HS-27A (cell line): Measurements from ENCODE around the gene OXNAD1.
A peak's percentile ranks its signal among the peaks of the same experiment; 100 is the strongest.

Experiments used
- DNase-seq: peaks from one replicate; pipeline ENCODE4 v3.0.0-alpha.2; 2012; ENCODE audit warnings: low read depth, missing footprints

Gene OXNAD1

DNA sequence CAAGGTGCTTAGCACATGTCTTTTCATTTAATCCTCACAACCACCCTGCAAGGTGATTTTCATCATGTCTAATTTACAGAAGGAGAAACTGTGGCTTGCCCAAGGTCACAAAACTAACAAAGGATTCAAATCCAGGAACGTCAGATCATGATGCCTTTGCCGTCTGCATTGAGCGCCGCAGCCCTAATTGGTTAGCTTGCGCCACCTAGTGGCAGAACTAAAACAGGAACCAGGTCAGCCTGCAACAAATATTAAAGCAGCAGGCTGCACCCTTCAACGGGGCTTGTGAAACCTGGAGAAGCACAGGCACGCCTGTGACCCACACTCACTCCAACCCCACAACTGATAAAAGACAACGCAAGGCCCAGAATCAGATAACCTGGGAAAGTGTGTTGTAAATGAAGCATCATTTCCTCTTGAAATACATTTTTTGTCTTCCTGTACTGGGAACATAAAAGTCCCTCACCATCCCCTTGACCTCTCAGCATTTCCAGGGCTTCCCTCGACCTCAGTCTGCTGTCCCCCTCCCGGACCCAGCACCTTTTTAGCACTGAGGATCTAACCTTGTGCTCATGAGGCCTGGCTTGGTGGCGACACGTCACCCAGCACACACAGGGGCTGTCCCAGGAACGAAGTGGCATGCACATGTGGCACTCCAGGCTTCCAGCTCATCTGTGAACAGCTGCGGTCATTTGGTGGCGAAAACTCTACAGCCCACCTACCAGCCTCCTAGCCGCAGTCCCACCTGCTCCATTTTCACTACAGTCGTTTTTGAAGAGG, 17.5 kb upstream of the OXNAD1 start:
- DNase-seq, result peak; percentile 74

DNA sequence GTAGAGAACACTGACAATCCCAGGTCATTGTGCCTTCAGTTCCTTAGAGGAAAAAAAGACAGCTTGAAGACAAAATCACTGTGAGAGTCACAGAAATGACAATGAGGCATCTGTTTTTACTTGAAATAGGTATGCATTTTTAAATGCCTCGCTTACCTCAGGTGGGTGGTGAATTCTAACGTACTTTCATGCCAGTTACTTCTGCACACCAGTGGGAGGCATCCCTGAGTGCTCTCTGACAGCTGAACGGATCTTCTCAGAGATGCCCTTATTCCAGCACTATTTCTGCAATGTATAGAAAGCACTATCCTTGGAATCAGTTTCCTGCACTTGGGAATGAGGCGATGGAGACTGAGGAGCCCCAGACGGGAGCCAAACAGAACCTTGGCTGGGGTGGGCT, 16.5 kb upstream of the OXNAD1 start:
- DNase-seq, result no peak

DNA sequence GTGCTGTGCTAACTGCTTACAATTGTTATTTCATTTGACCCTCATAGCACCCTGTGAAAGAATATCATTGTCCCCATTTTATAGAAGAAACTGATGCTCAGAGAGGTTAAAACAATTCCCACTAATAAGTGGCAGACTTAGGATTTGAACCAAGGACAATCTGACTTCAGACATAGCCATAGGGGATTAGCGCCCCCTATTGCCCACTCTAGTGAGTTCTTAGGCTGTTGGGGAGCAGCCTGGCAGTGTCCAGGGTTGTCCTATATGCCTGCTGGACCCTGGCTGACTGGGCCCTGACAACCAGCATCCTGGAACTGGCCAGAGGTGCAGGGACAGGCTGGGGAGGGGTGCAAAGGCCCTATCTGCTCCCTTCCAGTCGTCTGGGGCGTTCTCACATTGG, 15.7 kb upstream of the OXNAD1 start:
- no peak for DNase-seq

DNA sequence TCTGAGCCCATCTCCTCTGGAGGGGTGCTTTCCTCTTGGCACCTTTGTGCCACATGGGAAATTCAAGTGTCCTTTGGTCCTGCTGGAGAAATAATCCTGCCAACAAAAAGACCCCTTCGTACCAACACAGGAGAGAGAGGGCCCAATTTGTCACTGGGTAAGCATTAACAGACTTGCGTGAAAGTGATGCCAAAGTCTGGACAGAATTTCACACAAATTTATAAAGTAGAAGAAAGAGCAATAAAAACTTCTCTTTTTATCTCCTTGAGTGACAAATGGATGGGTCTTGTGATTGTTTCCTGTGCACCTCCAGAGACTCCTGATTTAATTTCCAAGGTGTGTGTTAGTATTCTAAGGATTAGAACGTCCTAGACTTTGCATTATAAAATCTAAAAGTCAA, 15.1 kb upstream of the OXNAD1 start:
- no peak for DNase-seq

DNA sequence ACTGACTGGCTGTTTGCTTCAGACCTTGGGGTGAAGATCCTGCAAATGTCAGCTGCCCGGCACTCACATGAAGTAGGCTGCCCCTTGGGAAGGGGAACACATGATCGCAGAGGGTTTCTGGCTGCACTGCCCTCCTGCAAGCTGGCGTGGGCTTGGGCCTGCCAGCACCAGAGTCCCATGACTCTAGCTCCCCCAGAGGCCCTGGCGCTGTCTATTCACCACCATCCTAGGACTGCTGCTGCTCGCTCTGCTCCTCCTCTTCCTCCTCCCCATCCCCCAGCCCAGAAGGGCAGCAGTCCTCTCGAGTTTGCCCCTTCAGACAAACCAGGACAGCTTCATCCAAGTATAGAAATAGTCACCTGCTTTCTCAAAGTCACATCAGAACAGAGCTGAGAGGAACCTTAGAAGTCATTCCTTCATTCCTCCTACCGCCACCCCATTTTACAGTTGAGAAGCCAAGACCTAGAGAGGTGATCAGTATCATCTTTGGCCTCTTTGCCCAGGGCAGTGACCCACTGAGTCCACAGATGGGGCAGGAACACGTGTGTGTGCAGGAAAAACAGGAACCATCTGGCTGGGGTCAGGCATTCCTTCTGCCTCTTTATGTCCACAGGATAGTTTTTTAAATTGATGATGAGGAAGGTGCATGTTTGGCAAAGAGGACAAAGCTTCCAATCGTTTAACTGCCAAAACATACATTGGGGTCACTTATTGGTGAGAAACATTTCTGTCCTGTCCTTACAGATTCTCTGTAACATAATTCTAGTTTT, 13.5 kb upstream of the OXNAD1 start:
- DNase-seq, result no peak

DNA sequence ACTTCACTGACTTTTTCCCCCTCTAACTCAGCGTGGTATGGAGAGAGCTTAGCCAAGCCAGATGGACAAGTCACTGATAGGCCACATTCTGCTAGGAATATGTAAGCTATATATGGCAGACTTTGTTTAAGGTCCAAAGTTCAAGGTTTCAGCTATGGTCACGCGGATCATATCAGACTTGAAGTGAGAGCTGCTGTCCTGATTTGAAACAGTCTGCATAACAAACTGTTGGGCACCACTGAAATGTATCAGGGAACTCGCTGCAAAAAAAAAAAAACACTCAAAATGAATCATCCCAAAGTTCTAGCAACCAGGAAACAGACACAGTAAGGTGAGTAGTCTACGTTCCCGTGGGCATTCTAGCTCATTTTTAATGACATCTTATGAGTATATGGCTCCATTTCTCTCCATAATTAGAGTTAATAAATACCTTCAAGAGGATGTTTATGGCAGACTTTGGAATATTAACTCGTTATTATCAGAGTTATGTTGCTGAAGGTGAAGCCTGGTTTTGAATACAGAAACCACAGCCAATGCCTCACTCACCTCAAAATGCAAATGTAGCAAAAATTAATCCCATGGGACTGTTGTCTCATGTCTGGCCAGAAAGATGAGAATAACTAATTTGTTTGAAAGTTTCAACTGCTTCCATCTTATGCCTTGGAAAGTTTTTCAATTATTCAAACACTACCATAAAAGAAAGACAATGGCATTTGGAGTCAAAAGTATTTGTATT, 12.6 kb upstream of the OXNAD1 start:
- no peak for DNase-seq

DNA sequence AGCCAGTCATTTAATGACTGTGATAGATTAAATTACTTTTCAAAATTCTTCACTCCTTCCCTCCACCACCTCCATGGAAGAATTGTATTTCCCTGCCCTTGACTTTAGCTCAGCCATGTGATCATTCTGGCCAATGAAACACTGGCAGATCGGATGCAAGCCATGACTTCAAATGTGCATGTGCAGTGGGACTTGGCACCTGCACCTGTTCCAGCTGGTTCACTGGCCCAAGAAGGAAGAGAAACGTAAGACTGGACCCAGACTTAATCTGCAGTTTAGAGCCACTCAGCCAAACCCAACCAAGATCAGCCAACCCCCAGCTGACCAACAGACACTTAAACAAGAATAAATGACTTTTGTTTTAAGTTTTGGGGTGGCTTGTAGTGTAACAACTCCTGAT, 12.0 kb upstream of the OXNAD1 start:
- DNase-seq, result no peak

DNA sequence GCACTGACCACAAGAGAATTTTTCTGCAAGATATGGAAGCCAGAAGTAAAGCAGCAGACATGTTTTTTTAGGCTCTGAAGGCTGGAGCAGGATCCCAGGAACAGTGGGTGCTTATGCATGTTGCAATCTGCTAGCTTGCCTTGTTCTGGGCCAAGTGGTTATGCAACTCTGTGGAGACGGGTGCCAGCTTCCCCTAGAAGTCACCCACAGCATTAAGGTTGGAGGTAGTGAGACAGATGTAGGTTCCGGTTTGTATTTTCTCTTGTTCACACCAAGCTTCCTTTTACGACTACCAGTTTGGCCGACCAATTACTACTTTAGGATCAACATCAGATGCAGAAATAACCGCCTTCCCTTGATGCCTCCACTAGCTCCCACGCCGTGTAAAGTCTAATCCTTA, 11.4 kb upstream of the OXNAD1 start:
- DNase-seq, result no peak

DNA sequence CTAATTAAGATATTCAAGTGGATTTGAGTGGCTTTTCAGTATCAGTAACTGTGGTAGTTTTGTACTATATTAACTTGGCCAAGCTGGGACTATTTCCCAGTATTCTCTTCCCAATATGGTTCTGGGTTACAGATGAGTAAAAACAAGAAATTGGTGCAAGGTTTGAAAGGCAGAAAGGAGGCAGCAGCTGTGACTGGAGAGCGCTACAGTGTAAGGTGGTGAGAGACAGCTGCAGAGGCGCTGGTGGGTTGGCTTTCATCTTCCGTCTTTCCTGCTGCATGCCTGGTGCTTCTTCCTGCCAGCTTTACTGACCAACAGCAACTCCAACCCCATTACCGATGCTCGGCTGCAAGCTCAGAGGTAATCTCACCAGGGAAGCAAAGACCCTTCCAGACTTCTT, 10.1 kb upstream of the OXNAD1 start:
- DNase-seq, result no peak

DNA sequence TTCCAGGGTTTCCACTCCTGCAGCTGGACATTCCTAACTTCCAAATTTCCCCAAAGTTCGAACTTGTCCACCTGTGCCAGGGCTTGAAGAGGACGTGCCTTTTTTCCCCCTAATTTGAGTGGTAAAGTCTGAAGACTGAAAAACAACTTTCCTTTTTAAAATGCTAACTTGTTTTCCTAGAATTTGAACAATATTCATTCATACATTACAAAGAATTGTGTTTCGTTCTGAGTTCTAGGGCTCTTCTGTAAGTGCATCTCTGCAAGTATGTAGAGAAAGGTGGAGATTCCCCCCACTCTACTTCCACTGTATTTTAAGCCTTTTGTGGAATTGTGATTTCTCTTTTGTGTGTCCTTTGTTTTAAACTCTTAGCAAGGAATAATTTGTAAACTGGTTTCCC, 9.7 kb upstream of the OXNAD1 start:
- DNase-seq, result no peak

DNA sequence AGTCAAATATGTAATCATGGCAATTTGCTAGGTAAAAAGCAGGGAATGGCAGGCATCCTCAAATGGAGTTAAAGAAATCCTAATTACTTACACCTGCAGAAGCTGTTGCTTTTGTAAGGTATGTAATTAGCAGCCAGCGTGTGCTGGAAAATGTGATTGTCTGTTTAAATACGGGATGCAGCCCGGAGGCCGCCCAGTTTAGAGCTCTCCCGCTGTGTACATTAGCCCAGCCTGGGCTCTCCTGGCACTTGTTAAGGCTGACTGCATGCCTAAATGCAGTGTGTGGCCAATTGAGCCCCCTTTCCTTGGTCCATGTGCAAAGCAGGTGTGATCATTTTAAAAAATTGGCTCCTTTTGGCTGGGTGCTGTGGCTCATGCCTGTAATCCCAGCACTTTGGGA, 9.3 kb upstream of the OXNAD1 start:
- DNase-seq, result no peak

DNA sequence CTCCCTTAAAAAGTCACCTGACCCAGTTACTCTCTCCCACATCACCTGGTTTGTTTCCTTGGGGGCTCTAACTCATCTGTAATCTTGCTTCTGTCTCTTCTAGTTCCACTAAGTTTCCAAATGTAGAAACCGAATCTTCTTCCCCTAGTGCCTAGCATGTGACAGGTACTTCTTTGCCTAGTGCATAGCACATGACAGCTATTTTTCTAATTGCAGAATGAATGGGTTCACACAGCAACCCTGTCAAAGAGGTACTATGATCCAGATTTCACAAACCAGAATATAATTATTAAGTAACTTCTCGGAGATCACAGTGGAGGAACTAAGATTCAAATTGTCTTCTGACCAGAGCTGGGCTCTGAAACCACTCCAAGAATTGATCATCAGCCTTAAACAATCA, 7.7 kb upstream of the OXNAD1 start:
- no peak for DNase-seq

DNA sequence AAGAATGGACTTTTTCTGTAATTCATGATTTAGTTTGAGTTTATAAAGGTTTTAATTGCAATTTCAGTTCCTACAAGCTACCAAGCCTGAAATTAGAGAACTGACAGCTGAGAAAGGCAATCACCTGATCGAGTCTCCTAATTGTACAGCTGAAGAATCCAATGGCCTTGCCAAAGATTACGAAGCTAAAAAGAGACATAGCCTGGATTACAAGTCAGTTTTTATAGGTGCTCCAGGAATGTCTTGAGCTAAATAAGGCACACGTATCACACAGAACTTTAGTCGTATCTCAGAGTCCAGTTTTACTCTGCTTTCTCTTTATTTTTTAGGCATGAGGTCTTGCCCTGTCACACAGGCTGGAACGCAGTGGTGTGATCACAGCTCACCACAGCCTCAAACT, 6.8 kb upstream of the OXNAD1 start:
- no peak for DNase-seq

DNA sequence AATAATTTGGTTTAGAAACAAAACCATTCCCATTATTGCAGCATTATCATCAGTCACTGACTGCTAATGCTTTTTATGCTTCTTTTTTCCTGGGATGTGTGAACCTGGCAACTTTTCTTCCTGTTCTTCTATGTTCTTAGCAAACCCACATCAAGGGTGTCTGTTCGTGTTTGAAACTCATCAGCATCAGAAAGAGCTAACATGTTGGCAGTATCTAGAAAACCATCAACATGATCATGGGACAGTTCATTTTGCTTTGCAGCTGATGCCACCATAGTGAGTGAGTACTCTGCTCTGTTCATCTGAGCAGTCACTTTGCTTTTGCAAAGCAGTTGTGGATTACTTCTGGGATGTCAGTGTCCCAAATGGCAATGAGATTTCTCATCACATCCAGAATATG, 6.1 kb upstream of the OXNAD1 start:
- DNase-seq, result no peak

DNA sequence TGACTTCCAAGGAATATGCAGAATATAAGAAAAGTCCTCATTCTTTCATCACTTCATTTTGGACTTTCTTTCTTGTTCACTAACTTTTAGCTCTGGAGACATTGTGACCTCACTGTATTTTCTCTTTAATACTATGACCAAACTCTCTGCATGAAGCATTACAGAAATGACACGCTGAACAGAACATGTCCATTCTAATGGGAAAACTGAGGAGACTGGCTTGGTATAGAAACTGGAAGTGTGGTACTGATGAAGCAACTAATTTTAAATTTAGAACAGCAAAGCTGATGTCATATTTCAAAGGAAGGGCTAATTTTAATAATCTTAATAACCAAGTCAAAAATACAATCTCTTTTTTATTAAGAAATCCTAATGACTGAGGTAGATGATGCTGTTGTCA, 5.0 kb upstream of the OXNAD1 start:
- no peak for DNase-seq

DNA sequence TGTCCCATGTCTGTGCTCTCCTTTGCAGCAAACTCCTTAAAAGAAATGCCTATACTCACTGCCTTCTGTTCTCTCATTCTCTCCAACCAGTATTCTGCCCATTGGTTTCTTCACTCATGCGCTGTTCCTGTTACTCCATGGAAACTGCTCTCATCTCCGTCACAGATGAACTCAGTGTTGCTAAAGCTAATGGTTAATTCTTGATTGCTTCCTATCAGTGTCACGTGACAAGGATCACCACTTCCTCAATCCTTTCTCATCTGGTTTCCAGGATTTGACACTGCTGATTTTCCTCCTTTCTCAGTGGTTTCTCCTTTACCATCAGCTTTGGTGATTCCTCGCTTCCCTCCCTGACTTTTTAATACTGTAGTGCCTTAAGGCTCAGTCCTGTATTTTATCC, 2.8 kb upstream of the OXNAD1 start:
- DNase-seq, result no peak

DNA sequence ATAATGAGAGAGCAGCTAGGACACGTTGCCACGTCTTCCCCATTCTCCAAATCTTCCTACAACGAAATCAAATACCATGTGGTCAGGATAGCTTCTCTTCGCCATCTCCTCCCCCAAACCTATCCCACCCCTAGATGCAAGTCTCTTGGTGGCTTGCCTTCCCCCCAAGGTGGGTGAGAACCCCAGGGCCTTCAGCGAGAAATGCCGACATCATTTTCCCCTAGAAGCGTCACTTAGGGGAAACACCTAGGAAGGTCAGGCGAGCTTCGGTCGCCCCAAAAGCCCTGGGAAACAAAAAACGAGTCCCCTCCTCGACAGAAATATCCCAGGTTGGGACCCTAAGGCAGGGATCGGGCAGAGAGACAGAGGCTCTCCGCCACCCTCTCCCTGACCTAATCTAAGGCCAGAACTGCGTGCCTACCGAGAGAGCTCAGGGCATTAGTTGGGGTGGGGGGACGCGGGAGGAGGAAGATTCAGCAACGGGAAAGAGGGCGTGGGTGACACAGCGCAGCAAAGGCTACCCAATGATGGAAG, 771 bp upstream of the OXNAD1 start:
- DNase-seq, result no peak

DNA sequence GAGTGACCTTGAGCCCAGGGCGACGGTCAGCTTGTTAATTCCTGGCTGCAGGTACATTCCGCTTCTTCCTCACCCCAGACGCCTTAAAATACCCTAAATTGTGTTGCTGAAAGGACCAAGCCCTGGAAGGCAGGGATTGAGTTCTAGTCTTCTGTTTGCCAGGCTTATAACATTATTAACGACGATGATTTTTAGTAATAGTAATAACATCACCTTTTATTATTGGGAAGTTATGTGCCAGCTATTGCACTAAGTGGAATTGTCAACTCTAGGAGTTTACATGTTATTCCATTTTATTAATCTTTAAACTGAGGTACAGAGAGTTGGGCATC, 409 bp downstream of the OXNAD1 start:
- DNase-seq, result no peak

DNA sequence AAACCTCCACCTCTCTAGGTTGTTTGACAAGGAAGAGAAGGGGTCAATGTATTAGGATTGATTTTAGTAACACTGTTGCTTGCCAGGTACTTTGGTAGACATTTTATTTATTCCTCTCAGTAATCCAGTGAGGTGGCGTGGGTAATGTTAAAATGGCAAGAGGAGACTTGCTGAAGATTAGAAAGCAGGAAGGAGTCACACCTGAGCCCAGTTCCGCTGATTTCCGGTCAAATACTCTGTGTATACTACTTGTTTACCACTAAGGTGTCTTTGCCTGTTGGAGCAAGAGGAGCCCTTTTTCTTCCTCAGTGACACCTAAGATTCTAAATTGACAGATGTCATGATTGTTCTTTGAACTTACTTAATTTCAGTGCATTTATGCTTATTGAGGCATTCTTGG, 1.7 kb downstream of the OXNAD1 start:
- no peak for DNase-seq

DNA sequence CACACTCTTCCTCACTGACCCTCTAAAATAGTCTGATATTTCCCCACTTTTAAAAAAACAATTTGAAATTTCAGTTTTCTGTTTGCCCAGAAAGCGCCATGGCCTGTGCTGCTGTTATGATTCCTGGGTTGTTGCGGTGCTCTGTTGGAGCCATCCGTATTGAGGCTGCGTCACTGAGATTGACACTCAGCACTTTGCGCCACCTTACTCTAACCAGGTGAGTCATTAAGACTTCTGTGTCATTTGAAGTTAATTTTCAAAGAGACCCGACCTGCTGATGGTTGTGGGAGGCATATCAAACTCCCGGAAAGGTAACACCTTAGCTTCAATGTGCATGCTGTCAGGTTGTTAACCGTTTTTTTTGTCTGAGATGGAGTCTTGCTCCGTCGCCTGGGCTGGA, 5.8 kb downstream of the OXNAD1 start:
- DNase-seq, result no peak

DNA sequence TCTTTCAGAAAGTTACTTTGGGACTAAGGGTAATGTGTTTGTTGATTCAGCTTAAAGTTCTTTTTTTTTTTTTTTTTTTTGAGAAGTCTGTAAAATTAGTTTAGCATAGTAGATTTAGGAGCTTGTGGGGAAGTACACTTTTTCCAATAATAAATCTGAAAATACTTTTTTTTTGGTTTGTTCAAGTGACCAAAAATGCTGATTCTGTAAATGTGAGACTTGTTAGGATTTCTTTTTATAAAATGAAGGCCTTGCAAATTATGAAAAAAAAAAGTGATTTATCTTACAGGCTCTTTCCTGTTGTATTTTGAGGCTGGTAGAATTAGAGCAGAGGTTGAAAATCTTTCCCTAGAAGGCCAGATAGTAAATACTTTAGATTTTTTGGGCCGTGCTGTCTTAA, 7.6 kb downstream of the OXNAD1 start:
- no peak for DNase-seq

DNA sequence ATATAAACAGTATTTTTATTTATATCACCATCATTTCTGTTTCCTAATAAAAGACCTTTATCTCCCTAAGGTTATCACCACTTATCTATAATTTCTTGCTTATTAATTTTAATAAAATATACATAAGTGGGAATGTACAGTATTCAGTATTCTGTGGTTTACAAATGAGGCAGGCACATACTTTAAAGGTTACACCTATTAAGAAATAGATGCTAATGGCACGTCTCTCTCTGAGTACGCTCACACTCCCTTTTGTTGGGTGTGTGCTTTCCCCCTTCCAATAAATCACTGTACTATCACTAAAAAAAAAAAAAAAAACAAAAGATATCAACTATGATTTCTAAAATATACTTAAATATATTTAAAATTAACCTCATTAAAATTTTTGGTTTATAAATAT, 8.9 kb downstream of the OXNAD1 start:
- DNase-seq, result no peak

DNA sequence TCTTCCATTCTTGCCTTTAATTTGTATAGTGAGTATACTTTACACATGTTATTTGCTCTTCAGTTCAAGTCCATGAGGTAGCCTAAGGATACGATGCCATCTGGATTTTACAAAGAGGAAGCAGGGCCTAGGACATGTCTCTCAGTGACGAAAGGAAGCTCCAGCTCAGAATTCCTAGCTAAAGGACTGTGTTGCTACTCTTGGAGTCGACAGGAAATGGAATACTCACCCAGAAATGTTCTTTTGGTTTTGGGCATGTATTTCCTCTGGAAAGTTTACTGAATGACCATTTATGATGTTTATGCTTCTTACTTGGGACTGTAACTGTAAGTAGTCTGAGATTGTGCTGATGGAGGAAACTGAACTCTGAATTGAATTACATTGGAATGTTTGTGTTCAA, 12.5 kb downstream of the OXNAD1 start:
- DNase-seq, result no peak
